Neural progenitor cell (in vitro differentiated cells): ENCODE measurements around the gene TVP23C. TPM values are rescaled to one million over a fixed set of nuclear protein-coding genes. Genes with fewer than 3 reads are reported as not detected.
A peak's percentile ranks its signal among the peaks of the same experiment; 100 is the strongest.

Experiments used
- DNase-seq: peaks from one replicate; pipeline ENCODE4 v3.0.0-alpha.2; 2016; ENCODE audit warnings: low spot score
- H2AFZ ChIP-seq: fragments of 200-600 bp; sonication (generic); replicated peaks from 2 replicates; pipeline ENCODE4 v1.6.1; 2016; ENCODE audit warnings: antibody characterized with exemption
- H3F3A ChIP-seq: fragments of 200-600 bp; sonication (generic); 2 replicates; pipeline ENCODE4 v1.6.1; 2016; ENCODE audit warnings: antibody characterized with exemption, low read depth
- H3K27ac ChIP-seq: fragments of 200-600 bp; sonication (generic); 2 replicates; pipeline ENCODE4 v1.5.1; 2016; ENCODE audit warnings: mild to moderate bottlenecking
- H3K27me3 ChIP-seq: fragments of 200-600 bp; sonication (generic); 2 replicates; pipeline ENCODE4 v1.6.1; 2016; ENCODE audit warnings: mild to moderate bottlenecking, moderate library complexity
- H3K36me3 ChIP-seq: fragments of 200-600 bp; sonication (generic); 2 replicates; pipeline ENCODE4 v1.5.1; 2016
- H3K4me1 ChIP-seq: fragments of 200-600 bp; sonication (generic); 2 replicates; pipeline ENCODE4 v1.6.1; 2016; ENCODE audit warnings: mixed run types
- H3K4me2 ChIP-seq: fragments of 200-600 bp; sonication (generic); 2 replicates; pipeline ENCODE4 v1.6.1; 2016
- H3K4me3 ChIP-seq: fragments of 200-600 bp; sonication (generic); 2 replicates; pipeline ENCODE4 v1.5.1; 2016
- H3K79me2 ChIP-seq: fragments of 200-600 bp; sonication (generic); 2 replicates; pipeline ENCODE4 v1.6.1; 2016; ENCODE audit warnings: low read depth
- H3K9ac ChIP-seq: fragments of 200-600 bp; sonication (generic); 2 replicates; pipeline ENCODE4 v1.6.1; 2016
- H3K9me3 ChIP-seq: fragments of 200-600 bp; sonication (generic); 2 replicates; pipeline ENCODE4 v1.5.1; 2016; ENCODE audit warnings: low read depth
- H4K20me1 ChIP-seq: fragments of 200-600 bp; sonication (generic); 2 replicates; pipeline ENCODE4 v1.6.1; 2016; ENCODE audit warnings: low read depth
- H3K27ac Mint-ChIP-seq: 3 replicates; pipeline ENCODE4 v1.8.0; 2021; ENCODE audit warnings: mixed read lengths
- H3K27me3 Mint-ChIP-seq: 2 replicates; pipeline ENCODE4 v1.8.0; 2022; ENCODE audit warnings: low read depth, mild to moderate bottlenecking, inconsistent platforms, moderate library complexity, mixed read lengths; ENCODE audit not compliant: insufficient read depth
- H3K36me3 Mint-ChIP-seq: 3 replicates; pipeline ENCODE4 v1.8.0; 2021; ENCODE audit warnings: mixed read lengths
- H3K4me1 Mint-ChIP-seq: 3 replicates; pipeline ENCODE4 v1.8.0; 2021; ENCODE audit warnings: mixed read lengths
- H3K4me3 Mint-ChIP-seq: 3 replicates; pipeline ENCODE4 v1.8.0; 2021; ENCODE audit warnings: mild to moderate bottlenecking, moderate library complexity, mixed read lengths
- H3K9me3 Mint-ChIP-seq: 3 replicates; pipeline ENCODE4 v1.8.0; 2020; ENCODE audit warnings: mixed read lengths
- EZH2 ChIP-seq: fragments of 200-600 bp; sonication (generic); IDR thresholded peaks from 2 replicates; pipeline ENCODE4 v1.6.1; 2017; ENCODE audit warnings: antibody characterized with exemption, mild to moderate bottlenecking, moderate library complexity
- EZH2phosphoT487 ChIP-seq: fragments of 200-600 bp; sonication (generic); IDR thresholded peaks from 2 replicates; pipeline ENCODE4 v1.6.1; 2017; ENCODE audit warnings: antibody characterized with exemption
- total RNA-seq: library from RNA; depleted of rRNA; stranded (reverse); fragments of >200 nt; gene quantifications from 2 replicates; pipeline ENCODE4 v1.2.3, GENCODE V29; 2015; ENCODE audit warnings: low replicate concordance
- TF ChIP-seq, protein P1 (sequence below): fragments of 200-600 bp; sonication (generic); IDR thresholded peaks from 2 replicates; pipeline ENCODE4 v1.5.1; 2017; ENCODE audit warnings: antibody characterized with exemption, mild to moderate bottlenecking

Gene TVP23C
- total RNA-seq, 1 donor from 2014 or later = 36.0 TPM

DNA sequence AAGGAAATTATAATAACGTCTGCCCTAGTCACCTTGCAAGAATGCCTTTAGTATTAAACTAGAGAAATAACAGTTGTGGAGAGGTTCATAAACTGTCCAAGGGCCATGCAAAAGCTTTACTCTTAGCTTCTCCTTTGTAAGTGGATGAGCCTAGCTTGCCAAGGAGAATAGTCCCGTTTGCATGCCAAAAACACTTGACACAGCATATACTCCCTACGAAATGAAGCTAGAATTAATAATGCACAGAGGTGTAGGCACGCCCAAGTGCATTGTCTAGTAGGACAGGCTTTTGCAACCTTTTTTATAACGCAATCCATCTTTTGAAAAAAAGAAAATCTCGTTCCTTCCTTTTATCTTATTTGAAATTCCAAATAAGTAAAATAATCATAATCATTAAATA, 83.1 kb downstream of the TVP23C start:
- Histone ChIP-seq H3K4me3 (no peak overlapping the region), H3K4me1 (no peaks in the 10 kb centered on the region), H3F3A (no peaks in the 10 kb centered on the region), H3K4me2 (no peak overlapping the region), H3K27ac (no peak overlapping the region), H3K79me2 (no peaks in the 10 kb centered on the region), H4K20me1 (no peaks in the 10 kb centered on the region), H3K27me3 (no peaks in the 10 kb centered on the region), H3K9ac (no peak overlapping the region), H2AFZ (no peak overlapping the region), H3K36me3 (no peaks in the 10 kb centered on the region), H3K9me3 (no peaks in the 10 kb centered on the region)
- H3K4me3 Mint-ChIP-seq = no peak overlapping the region
- H3K9me3 Mint-ChIP-seq = no peaks in the 10 kb centered on the region
- no peak for DNase-seq
- H3K36me3 Mint-ChIP-seq = peaks cover 10% of the 10 kb centered on the region
- no peaks in the 10 kb centered on the region for H3K27me3 Mint-ChIP-seq
- no peak for TF ChIP-seq EZH2phosphoT487
- TF ChIP-seq, protein P1, sequence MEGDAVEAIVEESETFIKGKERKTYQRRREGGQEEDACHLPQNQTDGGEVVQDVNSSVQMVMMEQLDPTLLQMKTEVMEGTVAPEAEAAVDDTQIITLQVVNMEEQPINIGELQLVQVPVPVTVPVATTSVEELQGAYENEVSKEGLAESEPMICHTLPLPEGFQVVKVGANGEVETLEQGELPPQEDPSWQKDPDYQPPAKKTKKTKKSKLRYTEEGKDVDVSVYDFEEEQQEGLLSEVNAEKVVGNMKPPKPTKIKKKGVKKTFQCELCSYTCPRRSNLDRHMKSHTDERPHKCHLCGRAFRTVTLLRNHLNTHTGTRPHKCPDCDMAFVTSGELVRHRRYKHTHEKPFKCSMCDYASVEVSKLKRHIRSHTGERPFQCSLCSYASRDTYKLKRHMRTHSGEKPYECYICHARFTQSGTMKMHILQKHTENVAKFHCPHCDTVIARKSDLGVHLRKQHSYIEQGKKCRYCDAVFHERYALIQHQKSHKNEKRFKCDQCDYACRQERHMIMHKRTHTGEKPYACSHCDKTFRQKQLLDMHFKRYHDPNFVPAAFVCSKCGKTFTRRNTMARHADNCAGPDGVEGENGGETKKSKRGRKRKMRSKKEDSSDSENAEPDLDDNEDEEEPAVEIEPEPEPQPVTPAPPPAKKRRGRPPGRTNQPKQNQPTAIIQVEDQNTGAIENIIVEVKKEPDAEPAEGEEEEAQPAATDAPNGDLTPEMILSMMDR = no peak
- H3K4me1 Mint-ChIP-seq = peaks cover 10% of the 10 kb centered on the region
- no peak overlapping the region for H3K27ac Mint-ChIP-seq

DNA sequence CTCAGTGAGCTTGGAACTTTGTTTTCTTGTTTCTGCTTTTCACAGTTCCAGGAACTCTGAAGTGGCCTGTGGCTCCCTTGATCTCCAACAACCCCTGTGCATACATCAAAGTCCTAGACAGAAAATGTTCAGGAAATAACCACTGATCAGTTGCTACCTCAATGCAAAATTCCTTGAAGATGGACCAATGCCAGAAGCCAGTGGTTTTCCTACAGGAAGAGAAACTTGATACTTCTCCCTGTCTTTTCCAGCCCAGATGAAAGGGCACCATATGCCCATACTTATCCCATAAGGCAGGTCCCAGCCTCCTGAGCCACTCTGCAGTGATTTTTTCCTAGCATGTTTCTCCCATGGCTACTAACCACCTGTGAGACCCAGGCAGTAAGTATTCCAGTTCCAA, 83.6 kb downstream of the TVP23C start:
- no peak overlapping the region for H3K4me3 Mint-ChIP-seq
- no peak overlapping the region for H3K9ac ChIP-seq
- H3K4me3 ChIP-seq = no peak overlapping the region
- H2AFZ ChIP-seq = no peak overlapping the region
- no peaks in the 10 kb centered on the region for H4K20me1 ChIP-seq
- no peaks in the 10 kb centered on the region for H3K79me2 ChIP-seq
- H3K36me3 Mint-ChIP-seq = peaks cover 10% of the 10 kb centered on the region
- no peaks in the 10 kb centered on the region for H3K27me3 ChIP-seq
- TF ChIP-seq EZH2 = no peak
- TF ChIP-seq, protein P1 = no peak
- no peak for TF ChIP-seq EZH2phosphoT487
- peaks cover 10% of the 10 kb centered on the region for H3K4me1 Mint-ChIP-seq
- no peaks in the 10 kb centered on the region for H3K4me1 ChIP-seq
- no peak for DNase-seq
- H3K9me3 Mint-ChIP-seq = no peaks in the 10 kb centered on the region
- no peaks in the 10 kb centered on the region for H3K9me3 ChIP-seq
- no peaks in the 10 kb centered on the region for H3K36me3 ChIP-seq
- peak overlapping the region; percentile 5 for H3K27ac Mint-ChIP-seq
- no peaks in the 10 kb centered on the region for H3F3A ChIP-seq
- H3K27me3 Mint-ChIP-seq = no peaks in the 10 kb centered on the region
- H3K4me2 ChIP-seq = no peak overlapping the region
- no peak overlapping the region for H3K27ac ChIP-seq

DNA sequence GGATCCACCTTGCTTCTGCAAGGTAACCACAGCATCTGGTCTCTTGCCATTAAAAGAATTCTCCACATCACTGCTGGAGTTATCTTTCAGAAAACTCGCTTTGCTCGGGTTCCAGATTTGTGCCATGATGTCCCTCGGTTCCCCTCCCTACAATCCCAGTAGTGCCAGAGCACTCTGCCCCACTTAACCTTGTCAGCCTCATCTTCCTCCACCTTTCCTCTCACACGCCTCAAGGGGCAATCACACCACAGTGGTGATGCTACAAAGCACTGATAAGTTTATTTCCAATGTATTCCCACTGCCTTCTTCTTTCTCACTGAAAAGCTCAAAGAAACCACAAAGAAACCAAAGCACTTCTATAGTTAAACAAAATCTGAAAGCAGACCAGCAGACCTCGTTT, 84.4 kb downstream of the TVP23C start:
- H2AFZ ChIP-seq = no peak overlapping the region
- no peaks in the 10 kb centered on the region for H3K79me2 ChIP-seq
- no peak for DNase-seq
- H3K27me3 Mint-ChIP-seq = no peaks in the 10 kb centered on the region
- H3K36me3 ChIP-seq = no peaks in the 10 kb centered on the region
- no peak overlapping the region for H3K4me3 Mint-ChIP-seq
- peaks cover 10% of the 10 kb centered on the region for H3K36me3 Mint-ChIP-seq
- peaks cover 10% of the 10 kb centered on the region for H3K4me1 Mint-ChIP-seq
- H3K27ac ChIP-seq = no peak overlapping the region
- no peaks in the 10 kb centered on the region for H3K4me1 ChIP-seq
- no peaks in the 10 kb centered on the region for H3K27me3 ChIP-seq
- H3K9me3 Mint-ChIP-seq = no peaks in the 10 kb centered on the region
- H3F3A ChIP-seq = no peaks in the 10 kb centered on the region
- H3K4me3 ChIP-seq = no peak overlapping the region
- no peak overlapping the region for H3K9ac ChIP-seq
- H3K4me2 ChIP-seq = no peak overlapping the region
- H3K27ac Mint-ChIP-seq = peak overlapping the region; percentile 42
- no peak for TF ChIP-seq EZH2
- TF ChIP-seq, protein P1 = no peak
- no peak for TF ChIP-seq EZH2phosphoT487
- H4K20me1 ChIP-seq = no peaks in the 10 kb centered on the region
- H3K9me3 ChIP-seq = no peaks in the 10 kb centered on the region
